Endodermal cell (in vitro differentiated cells): ENCODE data around the gene ACTN4. TPM values are rescaled to one million over a fixed set of nuclear protein-coding genes. Genes with fewer than 3 reads are reported as not detected.

ENCODE experiments used
- DNase-seq: peaks from one replicate; pipeline ENCODE4 v3.0.0-alpha.2; 2017
- H3K27ac ChIP-seq: 2 replicates; pipeline ENCODE4 v1.5.1; 2013; ENCODE audit warnings: mild to moderate bottlenecking, low read depth, low read length, moderate library complexity
- H3K27me3 ChIP-seq: 2 replicates; pipeline ENCODE4 v1.6.1; 2013; ENCODE audit warnings: mild to moderate bottlenecking, low read length, moderate library complexity; ENCODE audit not compliant: insufficient read depth, control insufficient read depth, poor library complexity, severe bottlenecking
- H3K36me3 ChIP-seq: 2 replicates; pipeline ENCODE4 v1.7.0; 2013; ENCODE audit warnings: mild to moderate bottlenecking, low read length, moderate library complexity; ENCODE audit not compliant: control insufficient read depth, insufficient read depth
- H3K4me1 ChIP-seq: one replicate; pipeline ENCODE4 v1.7.0; 2013; ENCODE audit warnings: low read length; ENCODE audit not compliant: control insufficient read depth, insufficient read depth
- H3K4me3 ChIP-seq: 2 replicates; pipeline ENCODE4 v1.5.1; 2013; ENCODE audit warnings: mild to moderate bottlenecking, low read length, moderate library complexity
- H3K9ac ChIP-seq: 2 replicates; pipeline ENCODE4 v1.6.1; 2013; ENCODE audit warnings: mild to moderate bottlenecking, low read length, moderate library complexity; ENCODE audit not compliant: poor library complexity, severe bottlenecking; ENCODE audit errors: extremely low read depth
- H3K9me3 ChIP-seq: 2 replicates; pipeline ENCODE4 v1.6.1; 2013; ENCODE audit warnings: mild to moderate bottlenecking, low read length, moderate library complexity; ENCODE audit not compliant: control insufficient read depth
- H3K27ac Mint-ChIP-seq: 2 replicates; pipeline ENCODE4 v1.8.0; 2020; ENCODE audit warnings: mixed read lengths
- H3K27me3 Mint-ChIP-seq: 2 replicates; pipeline ENCODE4 v1.8.0; 2021; ENCODE audit warnings: mild to moderate bottlenecking, mixed read lengths; ENCODE audit not compliant: insufficient read depth
- H3K36me3 Mint-ChIP-seq: 2 replicates; pipeline ENCODE4 v1.8.0; 2020; ENCODE audit warnings: low read depth, mixed read lengths
- H3K4me1 Mint-ChIP-seq: 2 replicates; pipeline ENCODE4 v1.8.0; 2020; ENCODE audit warnings: mixed read lengths
- H3K4me3 Mint-ChIP-seq: 2 replicates; pipeline ENCODE4 v1.8.0; 2020; ENCODE audit warnings: mild to moderate bottlenecking, moderate library complexity, mixed read lengths
- H3K9me3 Mint-ChIP-seq: 2 replicates; pipeline ENCODE4 v1.8.0; 2020; ENCODE audit warnings: mild to moderate bottlenecking, mixed read lengths
- CTCF ChIP-seq: fragments of 200-600 bp; sonication (generic); conservative IDR thresholded peaks from 2 replicates; pipeline ENCODE4 v1.5.0; 2021; ENCODE audit warnings: antibody characterized with exemption, mild to moderate bottlenecking
- WGBS, 2 experiments: methylation state at CpG; one replicate each; pipeline versions ENCODE4 v1.1.5 to v1.1.7; 2013; ENCODE audit warnings: missing lambda C conversion rate in 2 of 2, mixed read lengths in 1 of 2; ENCODE audit not compliant: insufficient coverage in 1 of 2, insufficient read length in 1 of 2; 5-methylcytosine and 5-hydroxymethylcytosine counted together
- total RNA-seq, 2 donors: library from RNA; stranded (reverse); fragmentation: NEBNext Ultra II Directional in 1 of 2; extraction: Animal tissue kit (Norgen Biotek cat#: 25700) in 1 of 2; gene quantifications; 2 replicates in 1 of 2; 3 replicates in 1 of 2; pipeline ENCODE4 v1.2.1, GENCODE V29; 2021

Gene ACTN4
- total RNA-seq, 2 donors from 2014 or later = 378 to 437 TPM

- no peaks in the 10 kb centered on the region for H3K27me3 ChIP-seq
- H3K27ac Mint-ChIP-seq = peak overlapping the region; percentile 99
- peaks cover 31% of the 10 kb centered on the region for H3K4me1 ChIP-seq
- H3K27ac ChIP-seq = peak overlapping the region; percentile 90
- peaks cover 57% of the 10 kb centered on the region for H3K4me1 Mint-ChIP-seq
- 78 to 82% methylated on average over 5 to 7 of the region's 7 CpGs for WGBS, 2 experiments
- H3K4me3 ChIP-seq = no peak overlapping the region
- peak overlapping the region; percentile 73 for H3K9ac ChIP-seq
- TF ChIP-seq CTCF = no peak
- no peaks in the 10 kb centered on the region for H3K27me3 Mint-ChIP-seq
- H3K36me3 Mint-ChIP-seq = peaks cover 47% of the 10 kb centered on the region
- H3K9me3 Mint-ChIP-seq = peaks cover 4% of the 10 kb centered on the region
- no peaks in the 10 kb centered on the region for H3K9me3 ChIP-seq
- H3K36me3 ChIP-seq = peaks cover 45% of the 10 kb centered on the region
- H3K4me3 Mint-ChIP-seq = peak overlapping the region; percentile 34
- no peak for DNase-seq
These were observed 35.5 kb downstream of the ACTN4 start for GRCh38 chr19:38682872-38683392.

GRCh38 chr19:38683393-38684077, 36.1 kb downstream of the ACTN4 start:
- peaks cover 46% of the 10 kb centered on the region for H3K36me3 ChIP-seq
- DNase-seq = peak; percentile 99
- Mint-ChIP-seq H3K27me3 (no peaks in the 10 kb centered on the region), H3K4me1 (peaks cover 52% of the 10 kb centered on the region), H3K36me3 (peaks cover 43% of the 10 kb centered on the region), H3K4me3 (peak overlapping the region; percentile 34), H3K9me3 (peaks cover 4% of the 10 kb centered on the region), H3K27ac (peak overlapping the region; percentile 99)
- H3K9ac ChIP-seq = peak overlapping the region; percentile 73
- H3K4me3 ChIP-seq = no peak overlapping the region
- no peak for TF ChIP-seq CTCF
- no peaks in the 10 kb centered on the region for H3K27me3 ChIP-seq
- WGBS, 2 experiments = 40 to 44% methylated on average over 6 to 10 of the region's 10 CpGs
- H3K4me1 ChIP-seq = peaks cover 31% of the 10 kb centered on the region
- H3K27ac ChIP-seq = peak overlapping the region; percentile 90
- H3K9me3 ChIP-seq = no peaks in the 10 kb centered on the region

- Mint-ChIP-seq H3K9me3 (peaks cover 4% of the 10 kb centered on the region), H3K27ac (peak overlapping the region; percentile 99), H3K4me1 (peaks cover 49% of the 10 kb centered on the region), H3K4me3 (peak overlapping the region; percentile 34), H3K36me3 (peaks cover 44% of the 10 kb centered on the region), H3K27me3 (no peaks in the 10 kb centered on the region)
- no peak for TF ChIP-seq CTCF
- peak; percentile 78 for DNase-seq
- Histone ChIP-seq H3K36me3 (peaks cover 46% of the 10 kb centered on the region), H3K27ac (peak overlapping the region; percentile 90), H3K27me3 (no peaks in the 10 kb centered on the region), H3K4me3 (no peak overlapping the region), H3K9ac (peak overlapping the region; percentile 73), H3K4me1 (peaks cover 31% of the 10 kb centered on the region), H3K9me3 (no peaks in the 10 kb centered on the region)
- 80 to 82% methylated on average over 2 to 7 of the region's 7 CpGs for WGBS, 2 experiments
These were observed 36.8 kb downstream of the ACTN4 start for GRCh38 chr19:38684078-38684861.
